ENCODE results near the gene LRRC34. TPM values are rescaled to one million over a fixed set of nuclear protein-coding genes. Genes with fewer than 3 reads are reported as not detected.

The LRRC34 gene
- total RNA-seq, 6 donors from 2014 or later = 0.78 to 12.9 (median 3.9) TPM

GRCh38 chr3:169818316-169818715, 5.6 kb upstream of the LRRC34 start:
- DNase-seq (no peak), ATAC-seq (ENCODE audit: low FRiP score in 2 of 2) (no peak)
- no peaks in the 10 kb centered on the region for H3K27me3 ChIP-seq
- no peak overlapping the region for H3K27ac ChIP-seq
- no peaks in the 10 kb centered on the region for H3K36me3 ChIP-seq
- no peak overlapping the region for H3K4me3 ChIP-seq
- H3K9me3 ChIP-seq = peaks cover 0 to 7% (median 0%) of the 10 kb centered on the region in 4 donors
- WGBS, 2 donors = 70 to 76% methylated on average over 2 of the region's 2 CpGs
- peaks cover 2 to 10% (median 8%) of the 10 kb centered on the region in 4 donors for H3K4me1 ChIP-seq
- TF ChIP-seq CTCF (IDR thresholded peaks at IDR 0.05) (no peak), POLR2AphosphoS5 (IDR thresholded peaks at IDR 0.05) (no peak), EP300 (IDR thresholded peaks at IDR 0.05) (no peak), POLR2A (IDR thresholded peaks at IDR 0.05) (no peak)

- Histone ChIP-seq H3K27ac (no peak overlapping the region), H3K36me3 (no peaks in the 10 kb centered on the region), H3K27me3 (no peaks in the 10 kb centered on the region), H3K4me3 (no peak overlapping the region), H3K4me1 (peaks cover 9 to 26% (median 26%) of the 10 kb centered on the region in 4 donors), H3K9me3 (peaks cover 0 to 7% (median 0%) of the 10 kb centered on the region in 4 donors)
- DNase-seq (no peak), ATAC-seq (ENCODE audit: low FRiP score in 2 of 2) (no peak)
- 91 to 93% methylated on average over 4 of the region's 4 CpGs for WGBS, 2 donors
- TF ChIP-seq POLR2AphosphoS5 (IDR thresholded peaks at IDR 0.05) (no peak), CTCF (IDR thresholded peaks at IDR 0.05) (no peak), EP300 (IDR thresholded peaks at IDR 0.05) (no peak), POLR2A (IDR thresholded peaks at IDR 0.05) (no peak)
These were observed 3.0 kb upstream of the LRRC34 start for GRCh38 chr3:169815590-169816150.

- H3K36me3 ChIP-seq = no peaks in the 10 kb centered on the region
- ATAC-seq (ENCODE audit: low FRiP score in 2 of 2) (peak; percentile 43 to 79), DNase-seq (peak in 1 of 2 donors; percentile 28)
- H3K9me3 ChIP-seq = peaks cover 0 to 7% (median 0%) of the 10 kb centered on the region in 4 donors
- TF ChIP-seq EP300 (IDR thresholded peaks at IDR 0.05) = no peak
- TF ChIP-seq POLR2AphosphoS5 (IDR thresholded peaks at IDR 0.05) = no peak
- no peak for TF ChIP-seq POLR2A (IDR thresholded peaks at IDR 0.05)
- TF ChIP-seq CTCF (IDR thresholded peaks at IDR 0.05) = peak in 4 of 6 experiments; percentile 12 to 44 (median 26)
- H3K27ac ChIP-seq = no peak overlapping the region
- H3K4me3 ChIP-seq = peak overlapping the region in 3 of 4 donors; percentile 56 to 76 (median 72)
- no peaks in the 10 kb centered on the region for H3K27me3 ChIP-seq
- WGBS, 2 donors = 64 to 72% methylated on average over 23 to 27 of the region's 27 CpGs
- peaks cover 9 to 26% (median 26%) of the 10 kb centered on the region in 4 donors for H3K4me1 ChIP-seq
These were observed 1.2 kb upstream of the LRRC34 start for GRCh38 chr3:169813757-169814517.

- H3K27me3 ChIP-seq = no peaks in the 10 kb centered on the region
- peaks cover 0 to 7% (median 0%) of the 10 kb centered on the region in 4 donors for H3K9me3 ChIP-seq
- WGBS, 2 donors = 51% methylated on average over 8 of the region's 8 CpGs
- DNase-seq (no peak), ATAC-seq (ENCODE audit: low FRiP score in 2 of 2) (no peak)
- no peaks in the 10 kb centered on the region for H3K36me3 ChIP-seq
- peak overlapping the region in 2 of 4 donors; percentile 74 to 75 for H3K27ac ChIP-seq
- H3K4me1 ChIP-seq = peaks cover 9 to 26% (median 26%) of the 10 kb centered on the region in 4 donors
- TF ChIP-seq CTCF (IDR thresholded peaks at IDR 0.05) (no peak), EP300 (IDR thresholded peaks at IDR 0.05) (no peak), POLR2A (IDR thresholded peaks at IDR 0.05) (no peak), POLR2AphosphoS5 (IDR thresholded peaks at IDR 0.05) (no peak)
- peak overlapping the region in 3 of 4 donors; percentile 56 to 76 (median 72) for H3K4me3 ChIP-seq
These were observed 574 bp upstream of the LRRC34 start for GRCh38 chr3:169813278-169813677.
